Measurements from ENCODE around the gene MLLT6.

Gene MLLT6

DNA sequence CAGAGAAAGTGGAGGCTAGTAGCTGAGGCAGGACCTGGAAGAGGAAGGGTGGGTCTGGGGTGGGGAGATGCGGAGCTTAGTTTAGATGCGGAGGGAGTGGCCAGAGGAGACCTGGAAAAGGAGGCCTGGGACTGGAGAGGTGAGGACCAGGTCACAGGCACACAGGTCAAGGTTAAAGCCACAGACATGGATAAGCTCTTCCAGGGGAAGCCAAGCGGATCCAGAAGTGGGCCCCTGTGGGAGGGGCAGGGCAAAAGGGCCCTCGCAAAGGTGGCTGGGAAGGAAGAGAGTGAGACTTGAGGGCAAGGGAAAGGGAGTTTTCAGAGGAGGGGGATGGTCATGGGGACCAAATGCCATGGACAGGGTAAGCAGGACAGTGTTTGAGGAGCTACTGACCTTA is 13.9 kb upstream of the MLLT6 start:
- DNase-seq (ENCODE audit: low spot score): no peak
- in situ Hi-C loops (cut with MboI; ENCODE audit: low pct_unique_long_range_greater_than_20kb, low sequenced_read_pairs, unreplicated experiment): no loop called here
- TF ChIP-seq, protein P1, sequence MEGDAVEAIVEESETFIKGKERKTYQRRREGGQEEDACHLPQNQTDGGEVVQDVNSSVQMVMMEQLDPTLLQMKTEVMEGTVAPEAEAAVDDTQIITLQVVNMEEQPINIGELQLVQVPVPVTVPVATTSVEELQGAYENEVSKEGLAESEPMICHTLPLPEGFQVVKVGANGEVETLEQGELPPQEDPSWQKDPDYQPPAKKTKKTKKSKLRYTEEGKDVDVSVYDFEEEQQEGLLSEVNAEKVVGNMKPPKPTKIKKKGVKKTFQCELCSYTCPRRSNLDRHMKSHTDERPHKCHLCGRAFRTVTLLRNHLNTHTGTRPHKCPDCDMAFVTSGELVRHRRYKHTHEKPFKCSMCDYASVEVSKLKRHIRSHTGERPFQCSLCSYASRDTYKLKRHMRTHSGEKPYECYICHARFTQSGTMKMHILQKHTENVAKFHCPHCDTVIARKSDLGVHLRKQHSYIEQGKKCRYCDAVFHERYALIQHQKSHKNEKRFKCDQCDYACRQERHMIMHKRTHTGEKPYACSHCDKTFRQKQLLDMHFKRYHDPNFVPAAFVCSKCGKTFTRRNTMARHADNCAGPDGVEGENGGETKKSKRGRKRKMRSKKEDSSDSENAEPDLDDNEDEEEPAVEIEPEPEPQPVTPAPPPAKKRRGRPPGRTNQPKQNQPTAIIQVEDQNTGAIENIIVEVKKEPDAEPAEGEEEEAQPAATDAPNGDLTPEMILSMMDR (IDR thresholded peaks at IDR 0.05; ENCODE audit: extremely low read depth, insufficient read depth, missing control alignments): no peak

DNA sequence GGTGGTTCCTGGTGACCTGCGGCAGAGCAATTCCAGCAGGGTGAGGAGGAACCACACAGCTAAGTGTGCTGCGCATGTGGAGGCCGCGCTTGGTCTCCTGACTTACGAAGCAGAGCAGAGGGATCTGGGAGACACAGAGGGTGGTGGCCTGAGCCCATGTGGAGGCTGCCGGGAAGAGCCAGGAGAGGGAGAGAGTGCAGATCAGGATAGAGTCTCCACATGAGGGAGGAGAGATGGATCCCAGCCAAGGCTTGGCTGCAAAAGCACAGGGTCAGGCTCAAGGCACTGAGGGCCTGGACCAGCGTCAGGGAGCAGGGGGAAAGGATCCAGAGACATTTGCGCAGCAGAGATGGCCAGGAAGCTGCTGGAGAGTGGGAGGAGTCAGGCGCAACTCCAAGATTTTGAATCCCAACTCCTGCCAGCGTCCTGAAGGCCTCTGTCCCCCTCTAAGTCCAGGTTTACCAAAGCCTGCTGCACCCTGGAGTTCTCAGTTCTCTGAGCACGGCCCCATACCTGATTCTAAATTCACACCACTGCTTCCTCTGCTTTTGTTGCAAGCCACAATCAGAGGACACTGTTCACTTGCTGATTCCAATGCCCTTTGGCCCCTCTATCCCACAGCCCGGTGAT is 11.3 kb upstream of the MLLT6 start:
- no peak for DNase-seq (ENCODE audit: low spot score)
- in situ Hi-C loops (cut with MboI; ENCODE audit: low pct_unique_long_range_greater_than_20kb, low sequenced_read_pairs, unreplicated experiment): no loop called here
- TF ChIP-seq, protein P1 (IDR thresholded peaks at IDR 0.05; ENCODE audit: extremely low read depth, insufficient read depth, missing control alignments): no peak

DNA sequence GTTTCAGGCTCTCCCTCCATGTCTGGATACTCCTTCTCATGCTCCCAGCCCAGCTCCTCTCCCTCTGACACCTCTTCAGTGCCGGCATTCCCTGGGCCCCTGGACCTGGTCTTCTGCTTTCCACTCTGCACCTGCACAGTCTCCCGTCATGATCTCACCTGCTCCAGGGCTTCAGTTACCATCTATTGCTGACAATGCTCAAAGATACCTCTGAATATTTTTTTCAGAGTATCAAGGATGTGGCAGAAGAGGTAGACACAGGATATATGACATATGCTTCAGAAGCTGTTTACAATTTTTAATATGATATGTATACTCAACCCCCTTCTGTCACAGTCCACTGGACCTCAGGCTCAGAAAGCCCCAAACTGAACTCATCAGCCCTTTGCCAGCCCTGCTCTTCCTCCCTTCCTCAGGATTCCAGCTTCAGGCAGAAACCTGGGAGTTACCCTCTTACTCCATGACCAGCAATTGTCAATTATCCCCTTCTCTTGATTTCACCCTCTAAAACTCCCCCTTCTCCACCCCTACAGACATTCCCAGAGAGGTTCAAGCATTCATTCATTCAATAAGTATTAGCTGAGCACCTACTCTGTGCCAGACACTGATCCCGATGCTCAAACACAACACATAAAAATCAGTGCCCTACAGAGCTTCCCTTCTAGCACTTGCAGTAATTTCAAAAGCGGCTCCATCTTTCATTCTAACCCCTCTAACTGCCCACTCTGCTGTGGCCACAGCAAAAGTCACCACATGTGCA is 7.8 kb upstream of the MLLT6 start:
- no peak for DNase-seq (ENCODE audit: low spot score)
- in situ Hi-C loops (cut with MboI; ENCODE audit: low pct_unique_long_range_greater_than_20kb, low sequenced_read_pairs, unreplicated experiment): no loop called here
- TF ChIP-seq, protein P1 (IDR thresholded peaks at IDR 0.05; ENCODE audit: extremely low read depth, insufficient read depth, missing control alignments): no peak

DNA sequence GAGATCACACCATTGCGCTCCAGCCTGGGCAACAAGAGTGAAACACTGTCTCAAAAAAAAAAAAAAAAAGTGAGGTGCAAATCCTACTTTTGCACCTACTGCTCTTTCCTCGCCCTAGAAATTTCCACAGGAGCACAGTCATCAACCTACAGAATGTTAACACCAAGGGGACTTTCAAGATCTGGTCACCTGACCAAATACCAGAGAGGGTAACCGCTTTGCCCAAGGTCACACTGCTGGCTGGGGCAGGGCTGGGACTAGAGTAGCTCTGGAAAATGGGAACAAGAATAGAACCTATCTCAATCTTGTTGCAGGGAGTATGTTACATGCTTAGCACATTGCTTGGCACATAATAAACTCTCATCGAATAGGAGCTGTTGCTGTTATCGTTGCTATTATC is 6.3 kb upstream of the MLLT6 start:
- TF ChIP-seq, protein P1 (IDR thresholded peaks at IDR 0.05; ENCODE audit: extremely low read depth, insufficient read depth, missing control alignments): no peak
- no peak for DNase-seq (ENCODE audit: low spot score)
- in situ Hi-C loops (cut with MboI; ENCODE audit: low pct_unique_long_range_greater_than_20kb, low sequenced_read_pairs, unreplicated experiment): no loop called here

DNA sequence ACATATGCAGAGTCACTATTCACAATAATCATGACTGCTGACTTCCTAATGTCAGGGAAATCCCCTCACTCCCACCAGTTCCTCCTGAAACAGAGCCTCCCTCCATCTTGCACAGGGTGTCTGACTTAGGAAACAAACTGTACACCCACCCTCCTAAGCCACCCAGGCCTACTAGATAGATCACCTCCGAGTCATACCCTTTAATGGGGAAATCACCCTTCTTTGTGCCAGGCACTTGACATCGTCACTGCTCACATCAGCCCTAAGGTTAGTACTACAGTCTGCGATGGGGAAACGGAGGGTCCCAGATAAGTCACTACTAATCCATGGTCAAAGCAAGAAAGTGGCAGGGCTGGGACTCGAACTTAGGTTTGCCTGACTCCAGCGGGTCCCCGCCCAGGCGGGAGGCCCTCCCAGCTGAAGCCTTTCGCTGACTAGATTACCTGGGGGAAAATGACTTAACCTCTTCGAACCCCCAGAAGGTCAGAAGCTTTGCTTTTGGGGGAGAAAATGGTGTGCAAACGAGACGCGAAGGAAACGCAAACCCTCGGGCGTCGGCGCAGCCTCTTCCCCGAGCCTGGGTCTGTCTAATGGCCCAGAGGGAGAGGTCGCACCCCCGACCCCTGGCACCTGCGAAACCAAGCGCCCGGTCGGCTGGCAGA is 3.4 kb upstream of the MLLT6 start:
- in situ Hi-C loops (cut with MboI; ENCODE audit: low pct_unique_long_range_greater_than_20kb, low sequenced_read_pairs, unreplicated experiment): no loop called here
- peak; percentile 79 for DNase-seq (ENCODE audit: low spot score)
- TF ChIP-seq, protein P1 (IDR thresholded peaks at IDR 0.05; ENCODE audit: extremely low read depth, insufficient read depth, missing control alignments): no peak

DNA sequence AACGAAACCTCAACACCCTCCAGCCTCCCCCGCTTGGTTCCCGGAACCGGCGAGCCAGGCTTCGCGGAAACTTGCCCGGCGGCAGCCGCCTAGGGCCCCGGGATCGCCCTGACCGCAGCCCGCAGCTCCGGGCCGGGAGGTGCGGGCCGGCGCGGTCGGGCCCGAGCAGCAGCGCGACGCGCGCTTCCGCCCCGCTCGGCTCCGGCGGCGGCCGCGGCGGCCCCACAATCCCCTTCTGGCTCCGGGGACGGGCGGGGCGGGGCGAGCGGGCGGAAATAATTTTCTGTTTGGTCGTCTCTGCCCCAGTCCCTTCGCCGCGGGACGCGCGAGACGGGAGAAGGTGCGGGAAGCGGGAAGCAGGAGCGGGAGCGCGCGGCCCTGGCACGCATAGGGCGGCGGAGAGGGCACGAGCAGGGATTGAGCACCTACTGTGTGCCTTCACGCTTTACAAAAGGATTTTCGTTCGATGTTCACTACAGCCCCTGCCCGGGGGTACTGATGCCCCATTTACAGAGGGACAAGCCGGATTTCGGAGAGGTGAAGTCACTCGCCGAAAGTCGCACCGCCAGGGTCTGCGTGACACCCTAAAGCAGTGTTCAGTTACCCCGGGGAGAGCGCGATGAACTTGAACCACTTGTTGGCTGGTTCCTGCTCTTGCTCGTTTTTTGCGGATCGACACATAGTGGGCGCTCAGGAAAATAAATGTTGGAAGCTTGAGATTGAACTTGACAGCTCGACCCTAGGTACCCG is 2.7 kb upstream of the MLLT6 start:
- TF ChIP-seq, protein P1 (IDR thresholded peaks at IDR 0.05; ENCODE audit: extremely low read depth, insufficient read depth, missing control alignments): no peak
- DNase-seq (ENCODE audit: low spot score): peak; percentile 85
- in situ Hi-C loops (cut with MboI; ENCODE audit: low pct_unique_long_range_greater_than_20kb, low sequenced_read_pairs, unreplicated experiment): no loop called here

All from GM13977 (cell line).